GM12878 (cell line): Measurements from ENCODE around the gene METTL21C. TPM values are rescaled to one million over a fixed set of nuclear protein-coding genes. Genes with fewer than 3 reads are reported as not detected.

ENCODE experiments used
- ATAC-seq: fragments of 200-7000 bp; cut with Tn5 transposase; 3 replicates; pipeline ENCODE4 v1.9.1; 2020; ENCODE audit warnings: mild to moderate bottlenecking, moderate library complexity
- BruUV-seq: library from RNA; stranded (reverse); fragments of 400-500 nt; replicated peaks from 2 replicates; lab custom pipeline; 2021; lab: Mats Ljungman, UMichigan
- CTCF ChIA-PET: fragments of 300-600 bp; sonication (Branson Sonifier 250); formaldehyde crosslinking; extraction: SDS; loops from one replicate; lab custom pipeline; 2021; ENCODE audit warnings: inconsistent platforms; lab: Yijun Ruan, JAX
- POLR2A ChIA-PET: fragments of 350-600 bp; formaldehyde crosslinking; extraction: SDS; loops from one replicate; lab custom pipeline; 2021; ENCODE audit warnings: inconsistent platforms; lab: Charles Lee
- RAD21 ChIA-PET: fragments of 300-600 bp; sonication (Branson Sonifier 250); formaldehyde crosslinking; loops from one replicate; lab custom pipeline; 2023; ENCODE audit warnings: antibody characterized with exemption; ENCODE audit not compliant: unreplicated experiment; lab: Charles Lee
- SMC1A ChIA-PET: fragments of 300-600 bp; sonication (Branson Sonifier 250); formaldehyde crosslinking; loops from one replicate; lab custom pipeline; 2023; ENCODE audit not compliant: unreplicated experiment, uncharacterized antibody; lab: Charles Lee
- DNase-seq: peaks from one replicate; pipeline ENCODE4 v3.0.0-alpha.2; 2011; ENCODE audit warnings: low read depth, low spot score
- FAIRE-seq: peaks from 3 replicates; lab custom pipeline; 2011; peaks lifted over from hg19 to GRCh38; lab: Jason Lieb, UNC
- H2AFZ ChIP-seq: 2 replicates; pipeline ENCODE4 v1.6.0; 2011; ENCODE audit warnings: low read depth, low read length, control low read depth; ENCODE audit not compliant: control insufficient read depth
- H3K27ac ChIP-seq: 2 replicates; pipeline ENCODE4 v1.5.1; 2011; ENCODE audit warnings: control low read depth; ENCODE audit not compliant: control insufficient read depth, insufficient read depth
- H3K27me3 ChIP-seq, 2 experiments: replicated peaks in 1 of 2; 2 replicates each; pipeline versions ENCODE4 v1.6.0 to v1.6.1; 2011; ENCODE audit warnings: low read length in 1 of 2; ENCODE audit not compliant: control insufficient read depth in 2 of 2, insufficient read depth in 2 of 2
- H3K36me3 ChIP-seq, 2 experiments: 2 replicates each; pipeline ENCODE4 v1.5.1; 2011; ENCODE audit warnings: low read length in 1 of 2; ENCODE audit not compliant: control insufficient read depth in 2 of 2, insufficient read depth in 2 of 2
- H3K4me1 ChIP-seq: 2 replicates; pipeline ENCODE4 v1.6.1; 2011; ENCODE audit warnings: mild to moderate bottlenecking, low read length, moderate library complexity, mixed read lengths; ENCODE audit not compliant: control insufficient read depth, insufficient read depth
- H3K4me2 ChIP-seq: 2 replicates; pipeline ENCODE4 v1.6.0; 2011; ENCODE audit warnings: control low read depth; ENCODE audit not compliant: control insufficient read depth, insufficient read depth
- H3K4me3 ChIP-seq: fragments of 200-600 bp; sonication (generic); 2 replicates; pipeline ENCODE4 v1.5.1; 2016
- H3K79me2 ChIP-seq: 2 replicates; pipeline ENCODE4 v1.6.0; 2011; ENCODE audit warnings: low read length; ENCODE audit not compliant: control insufficient read depth, insufficient read depth
- H3K9ac ChIP-seq: 2 replicates; pipeline ENCODE4 v1.8.0; 2011; ENCODE audit warnings: low read length, control low read depth, mixed read lengths; ENCODE audit not compliant: control insufficient read depth, insufficient read depth
- H3K9me3 ChIP-seq: replicated peaks from 3 replicates; pipeline ENCODE4 v1.5.1; 2011; ENCODE audit warnings: mild to moderate bottlenecking, low read length; ENCODE audit not compliant: control insufficient read depth, insufficient read depth
- H4K20me1 ChIP-seq: 2 replicates; pipeline ENCODE4 v1.6.0; 2011; ENCODE audit not compliant: control insufficient read depth, insufficient read depth
- NFIC ChIP-seq: IDR thresholded peaks from 2 replicates; pipeline ENCODE4 v1.6.1; 2012; ENCODE audit warnings: low read depth, mild to moderate bottlenecking, inconsistent platforms, low read length, moderate library complexity
- NFYA ChIP-seq: IDR thresholded peaks from 2 replicates; pipeline ENCODE4 v1.6.1; 2011; ENCODE audit warnings: low read depth, mild to moderate bottlenecking, low read length, improper control_type of control experiment, borderline replicate concordance
- RB1 ChIP-seq: fragments of 450-650 bp; formaldehyde crosslinking; IDR thresholded peaks from 2 replicates; pipeline ENCODE4 v1.6.1; 2017; ENCODE audit warnings: mild to moderate bottlenecking, borderline replicate concordance
- RFX5 ChIP-seq: IDR thresholded peaks from 2 replicates; pipeline ENCODE4 v1.6.1; 2011; ENCODE audit warnings: low read depth, low read length, improper control_type of control experiment
- SIN3A ChIP-seq: IDR thresholded peaks from 2 replicates; pipeline ENCODE4 v1.6.1; 2012; ENCODE audit warnings: low read depth, low read length, improper control_type of control experiment
- SMC3 ChIP-seq: IDR thresholded peaks from 2 replicates; pipeline ENCODE4 v1.6.1; 2011; ENCODE audit warnings: low read length, improper control_type of control experiment, borderline replicate concordance
- ZSCAN29 ChIP-seq: fragments of 450-650 bp; IDR thresholded peaks from 2 replicates; pipeline ENCODE4 v1.6.1; 2017; ENCODE audit warnings: mild to moderate bottlenecking, moderate library complexity
- WGBS: methylation state at CpG from one replicate; pipeline ENCODE4 v1.1.6; 2016; ENCODE audit warnings: low lambda C conversion rate; ENCODE audit not compliant: insufficient replicate concordance, insufficient coverage; ENCODE audit errors: missing lambda C conversion rate; 5-methylcytosine and 5-hydroxymethylcytosine counted together
- in situ Hi-C: fragments of 300-500 bp; cut with MboI; formaldehyde crosslinking; loops from 9 replicates; pipeline ENCODE4 v1.14.3; 2018; ENCODE audit warnings: mixed read lengths
- intact Hi-C: fragments of 100-400 bp; cut with micrococcal nuclease; formaldehyde crosslinking; loops from one replicate; pipeline ENCODE4 v1.14.2; 2022; ENCODE audit not compliant: unreplicated experiment
- polyA plus RNA-seq, 11 experiments: library from polyadenylated mRNA; depleted of rRNA in 4 of 11; unstranded in 6 of 11; stranded (reverse) in 5 of 11; fragments of >200 nt; fragmentation: Nextera tagmentation in 4 of 11; fragmentation: Illumina TruSeq in 1 of 11; extraction: Ambion mirVana in 4 of 11; extraction: Trizol in 1 of 11; gene quantifications; 1 replicate in 1 of 11; 2 replicates in 10 of 11; pipeline versions ENCODE4 v1.2.1 to v1.2.3, GENCODE V29; 2011 to 2016; ENCODE audit warnings: inconsistent platforms in 2 of 11, missing spikeins in 2 of 11, low read depth in 1 of 11
- total RNA-seq, 4 experiments: library from RNA; depleted of rRNA in 3 of 4; stranded (reverse); fragments of >200 nt in 3 of 4; fragmentation: Illumina TruSeq in 1 of 4; extraction: Trizol in 1 of 4; gene quantifications; 2 replicates each; pipeline versions ENCODE4 v1.2.1 to v1.2.3, GENCODE V29; 2013 to 2021
- TF ChIP-seq, protein P1 (sequence below): fragments of 450-650 bp; IDR thresholded peaks from 2 replicates; pipeline ENCODE4 v1.6.1; 2017; ENCODE audit warnings: mild to moderate bottlenecking, moderate library complexity
- TF ChIP-seq, protein P2 (sequence below): IDR thresholded peaks from 2 replicates; pipeline ENCODE4 v1.6.1; 2011; ENCODE audit warnings: mild to moderate bottlenecking, low read depth, low read length, moderate library complexity; ENCODE audit not compliant: insufficient replicate concordance
- TF ChIP-seq, protein P3 (sequence below): IDR thresholded peaks from 2 replicates; pipeline ENCODE4 v1.6.1; 2011; ENCODE audit warnings: borderline replicate concordance, low read depth, mild to moderate bottlenecking, moderate library complexity, low read length; ENCODE audit not compliant: insufficient read depth, poor library complexity, severe bottlenecking

Gene METTL21C
- total and polyA plus RNA-seq, 10 of the 15 experiments (the other 5 are each of a cell fraction or from before 2014, with no cell fraction given), result 0.13 TPM; not detected in 9

DNA sequence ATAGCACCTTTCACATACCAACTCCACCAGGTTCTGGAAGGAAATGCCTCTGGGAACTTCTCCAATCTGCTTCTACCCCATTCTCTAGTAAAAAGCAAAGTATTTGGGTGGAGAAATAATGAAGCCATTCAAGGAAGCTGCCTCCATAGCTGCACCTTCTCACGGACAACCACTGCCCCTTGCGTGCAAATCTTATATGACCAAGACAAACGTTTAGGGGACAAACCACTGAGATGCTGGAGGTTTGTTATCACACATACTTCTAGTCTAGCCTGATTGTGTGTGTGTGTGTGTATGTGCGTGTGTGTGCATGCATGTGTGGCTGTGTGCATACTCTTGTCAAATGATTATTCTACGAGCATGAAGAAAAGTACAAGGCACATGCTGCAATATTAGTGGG, 6.5 kb upstream of the METTL21C start (continued):
- TF ChIP-seq, protein P1, sequence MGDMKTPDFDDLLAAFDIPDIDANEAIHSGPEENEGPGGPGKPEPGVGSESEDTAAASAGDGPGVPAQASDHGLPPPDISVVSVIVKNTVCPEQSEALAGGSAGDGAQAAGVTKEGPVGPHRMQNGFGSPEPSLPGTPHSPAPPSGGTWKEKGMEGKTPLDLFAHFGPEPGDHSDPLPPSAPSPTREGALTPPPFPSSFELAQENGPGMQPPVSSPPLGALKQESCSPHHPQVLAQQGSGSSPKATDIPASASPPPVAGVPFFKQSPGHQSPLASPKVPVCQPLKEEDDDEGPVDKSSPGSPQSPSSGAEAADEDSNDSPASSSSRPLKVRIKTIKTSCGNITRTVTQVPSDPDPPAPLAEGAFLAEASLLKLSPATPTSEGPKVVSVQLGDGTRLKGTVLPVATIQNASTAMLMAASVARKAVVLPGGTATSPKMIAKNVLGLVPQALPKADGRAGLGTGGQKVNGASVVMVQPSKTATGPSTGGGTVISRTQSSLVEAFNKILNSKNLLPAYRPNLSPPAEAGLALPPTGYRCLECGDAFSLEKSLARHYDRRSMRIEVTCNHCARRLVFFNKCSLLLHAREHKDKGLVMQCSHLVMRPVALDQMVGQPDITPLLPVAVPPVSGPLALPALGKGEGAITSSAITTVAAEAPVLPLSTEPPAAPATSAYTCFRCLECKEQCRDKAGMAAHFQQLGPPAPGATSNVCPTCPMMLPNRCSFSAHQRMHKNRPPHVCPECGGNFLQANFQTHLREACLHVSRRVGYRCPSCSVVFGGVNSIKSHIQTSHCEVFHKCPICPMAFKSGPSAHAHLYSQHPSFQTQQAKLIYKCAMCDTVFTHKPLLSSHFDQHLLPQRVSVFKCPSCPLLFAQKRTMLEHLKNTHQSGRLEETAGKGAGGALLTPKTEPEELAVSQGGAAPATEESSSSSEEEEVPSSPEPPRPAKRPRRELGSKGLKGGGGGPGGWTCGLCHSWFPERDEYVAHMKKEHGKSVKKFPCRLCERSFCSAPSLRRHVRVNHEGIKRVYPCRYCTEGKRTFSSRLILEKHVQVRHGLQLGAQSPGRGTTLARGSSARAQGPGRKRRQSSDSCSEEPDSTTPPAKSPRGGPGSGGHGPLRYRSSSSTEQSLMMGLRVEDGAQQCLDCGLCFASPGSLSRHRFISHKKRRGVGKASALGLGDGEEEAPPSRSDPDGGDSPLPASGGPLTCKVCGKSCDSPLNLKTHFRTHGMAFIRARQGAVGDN, result no peak

DNA sequence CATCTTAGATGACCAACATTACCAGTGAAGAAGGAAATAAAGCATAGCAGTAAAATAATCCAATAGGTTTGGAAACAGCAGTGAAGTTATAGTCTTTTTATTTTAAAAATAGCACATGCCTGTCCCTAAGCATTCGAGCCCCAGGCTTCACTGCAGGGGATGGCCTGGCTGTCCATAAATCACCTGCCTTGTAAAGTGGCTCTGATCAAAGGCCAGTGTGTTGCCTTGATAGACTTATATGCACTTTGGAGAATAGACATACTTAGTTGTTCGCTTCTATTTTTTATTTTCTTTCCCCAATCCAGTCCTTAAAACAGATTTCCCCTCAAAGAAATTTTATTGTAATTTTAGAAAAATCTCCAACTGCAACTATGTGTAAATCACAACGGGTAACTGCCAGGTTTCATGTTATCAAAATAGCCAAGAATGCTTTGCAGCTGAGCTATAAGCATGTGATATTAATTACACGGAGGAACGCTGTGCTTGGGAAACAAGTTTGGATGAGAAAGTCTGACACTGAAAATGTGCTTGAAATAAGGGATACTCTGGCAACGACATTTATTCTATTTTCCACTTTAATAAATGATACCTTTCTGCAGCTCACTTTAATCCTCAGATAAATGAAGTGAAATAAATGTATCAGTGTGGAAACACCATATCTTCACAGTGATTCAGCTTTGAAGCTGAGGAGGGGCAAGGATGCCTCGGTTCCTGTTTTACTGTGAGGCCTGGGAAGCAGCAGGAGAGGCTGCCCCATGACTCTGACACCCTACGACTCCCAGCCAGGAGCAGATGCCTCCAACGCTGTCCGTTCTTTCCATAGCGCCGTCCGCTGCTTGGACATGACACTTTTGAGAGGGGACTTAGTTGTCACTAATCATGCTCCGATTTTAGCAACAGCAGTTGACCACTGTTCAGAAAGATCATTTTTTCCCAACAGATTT, 5.5 kb upstream of the METTL21C start:
- no peaks in the 10 kb centered on the region for H3K36me3 ChIP-seq
- ChIA-PET RAD21 (no interaction called here), CTCF (no interaction called here), POLR2A (interaction anchor here (1.2 kb wide), 1 partner anchor 9 kb away, joined by 3 read pairs; no protein-coding TSS in a partner anchor), SMC1A (no interaction called here)
- FAIRE-seq (no peak), ATAC-seq (no peak), DNase-seq (no peak)
- H4K20me1 ChIP-seq, result no peaks in the 10 kb centered on the region
- no TSS peak for BruUV-seq
- no peak overlapping the region for H3K4me3 ChIP-seq
- H3K4me2 ChIP-seq, result no peak overlapping the region
- no peak overlapping the region for H2AFZ ChIP-seq
- no peaks in the 10 kb centered on the region for H3K9me3 ChIP-seq
- H3K27me3 ChIP-seq, result no peaks in the 10 kb centered on the region
- no peaks in the 10 kb centered on the region for H3K4me1 ChIP-seq
- H3K27ac ChIP-seq, result no peak overlapping the region
- in situ Hi-C loops (no loop called here), intact Hi-C loops (no loop called here)
- no peaks in the 10 kb centered on the region for H3K79me2 ChIP-seq
- WGBS, result 55% methylated on average over 14 of the region's 14 CpGs
- H3K9ac ChIP-seq, result no peak overlapping the region
- TF ChIP-seq SIN3A (no peak), ZSCAN29 (no peak), NFYA (no peak), RB1 (no peak), SMC3 (no peak), NFIC (no peak), RFX5 (no peak)
- TF ChIP-seq, protein P2, sequence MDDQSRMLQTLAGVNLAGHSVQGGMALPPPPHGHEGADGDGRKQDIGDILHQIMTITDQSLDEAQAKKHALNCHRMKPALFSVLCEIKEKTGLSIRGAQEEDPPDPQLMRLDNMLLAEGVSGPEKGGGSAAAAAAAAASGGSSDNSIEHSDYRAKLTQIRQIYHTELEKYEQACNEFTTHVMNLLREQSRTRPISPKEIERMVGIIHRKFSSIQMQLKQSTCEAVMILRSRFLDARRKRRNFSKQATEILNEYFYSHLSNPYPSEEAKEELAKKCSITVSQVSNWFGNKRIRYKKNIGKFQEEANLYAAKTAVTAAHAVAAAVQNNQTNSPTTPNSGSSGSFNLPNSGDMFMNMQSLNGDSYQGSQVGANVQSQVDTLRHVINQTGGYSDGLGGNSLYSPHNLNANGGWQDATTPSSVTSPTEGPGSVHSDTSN, result no peak
- TF ChIP-seq, protein P3, sequence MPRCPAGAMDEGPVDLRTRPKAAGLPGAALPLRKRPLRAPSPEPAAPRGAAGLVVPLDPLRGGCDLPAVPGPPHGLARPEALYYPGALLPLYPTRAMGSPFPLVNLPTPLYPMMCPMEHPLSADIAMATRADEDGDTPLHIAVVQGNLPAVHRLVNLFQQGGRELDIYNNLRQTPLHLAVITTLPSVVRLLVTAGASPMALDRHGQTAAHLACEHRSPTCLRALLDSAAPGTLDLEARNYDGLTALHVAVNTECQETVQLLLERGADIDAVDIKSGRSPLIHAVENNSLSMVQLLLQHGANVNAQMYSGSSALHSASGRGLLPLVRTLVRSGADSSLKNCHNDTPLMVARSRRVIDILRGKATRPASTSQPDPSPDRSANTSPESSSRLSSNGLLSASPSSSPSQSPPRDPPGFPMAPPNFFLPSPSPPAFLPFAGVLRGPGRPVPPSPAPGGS, result no peak
